Colonic mucosa (tissue), 4 donors: ENCODE results near the gene SPOPL. TPM values are rescaled to one million over a fixed set of nuclear protein-coding genes. Genes with fewer than 3 reads are reported as not detected.
"Not testable (repeated sequence)": the region's sequence is repeated elsewhere in the genome, so short reads cannot be mapped to it uniquely, and the experiment has no call there.

Experiments used
- DNase-seq: peaks from one replicate; pipeline ENCODE4 v3.0.0-alpha.2; 2020
- H3K27ac ChIP-seq: fragments of 200-600 bp; one replicate; pipeline ENCODE4 v1.8.0; 2021
- H3K27me3 ChIP-seq: fragments of 200-600 bp; one replicate; pipeline ENCODE4 v1.8.0; 2021
- H3K36me3 ChIP-seq: fragments of 200-600 bp; one replicate; pipeline ENCODE4 v1.8.0; 2021
- H3K4me1 ChIP-seq: fragments of 200-600 bp; one replicate; pipeline ENCODE4 v1.8.0; 2021; ENCODE audit warnings: mild to moderate bottlenecking
- H3K4me3 ChIP-seq: fragments of 200-600 bp; one replicate; pipeline ENCODE4 v1.8.0; 2021
- H3K9ac ChIP-seq, 2 donors: one replicate each; pipeline ENCODE4 v1.7.0; 2013; ENCODE audit warnings: control low read depth in 2 of 2, low read depth in 2 of 2, low read length in 2 of 2
- H3K9me3 ChIP-seq: fragments of 200-600 bp; one replicate; pipeline ENCODE4 v1.8.0; 2021
- intact Hi-C: fragments of 100-400 bp; cut with DNase I; formaldehyde crosslinking; loops from one replicate; pipeline ENCODE4 v1.14.1; 2022
- total RNA-seq, 2 donors: library from RNA; stranded (reverse); fragmentation: NEBNext Ultra II Directional in 1 of 2; extraction: Animal tissue kit (Norgen Biotek cat#: 25700) in 1 of 2; gene quantifications; one replicate each; pipeline ENCODE4 v1.2.1, GENCODE V29; 2021
- TF ChIP-seq, protein P1 (sequence below): fragments of 200-600 bp; IDR thresholded peaks from one replicate; pipeline ENCODE4 v1.8.0; 2022; ENCODE audit warnings: antibody characterized with exemption, mild to moderate bottlenecking
- donor health status: healthy.
- donor health status: DM: no; HTN: no; CAD: no.
- donor health status: DM: no; HTN: no; CAD: no.

Gene SPOPL
- total RNA-seq, 2 donors from 2014 or later = 23.5 to 38.0 TPM

DNA sequence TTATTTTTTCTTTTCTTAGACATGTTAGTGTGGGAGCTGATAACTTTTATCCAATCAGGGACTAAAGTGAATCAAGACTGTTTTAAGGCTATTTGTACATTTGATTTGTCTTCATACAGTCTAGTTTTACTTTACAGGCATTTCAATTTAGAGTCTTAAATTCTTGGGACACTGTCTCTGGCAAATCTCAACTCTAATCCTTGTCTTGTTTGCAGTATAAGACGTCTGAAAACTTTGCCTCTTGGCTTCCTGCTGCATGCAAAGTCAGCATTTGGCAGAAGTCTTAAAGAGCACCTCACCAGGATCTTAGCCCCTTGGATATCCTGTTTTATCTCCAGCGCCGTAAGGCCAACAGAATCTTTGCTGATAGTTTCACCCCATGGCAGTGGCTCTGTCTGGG, 30.3 kb downstream of the SPOPL start:
- Histone ChIP-seq H3K36me3 (no peaks in the 10 kb centered on the region), H3K9me3 (no peaks in the 10 kb centered on the region), H3K27me3 (no peaks in the 10 kb centered on the region), H3K27ac (no peak overlapping the region), H3K9ac (no peak overlapping the region), H3K4me3 (no peak overlapping the region), H3K4me1 (no peaks in the 10 kb centered on the region)
- intact Hi-C loops = no loop called here
- DNase-seq = no peak
- TF ChIP-seq, protein P1, sequence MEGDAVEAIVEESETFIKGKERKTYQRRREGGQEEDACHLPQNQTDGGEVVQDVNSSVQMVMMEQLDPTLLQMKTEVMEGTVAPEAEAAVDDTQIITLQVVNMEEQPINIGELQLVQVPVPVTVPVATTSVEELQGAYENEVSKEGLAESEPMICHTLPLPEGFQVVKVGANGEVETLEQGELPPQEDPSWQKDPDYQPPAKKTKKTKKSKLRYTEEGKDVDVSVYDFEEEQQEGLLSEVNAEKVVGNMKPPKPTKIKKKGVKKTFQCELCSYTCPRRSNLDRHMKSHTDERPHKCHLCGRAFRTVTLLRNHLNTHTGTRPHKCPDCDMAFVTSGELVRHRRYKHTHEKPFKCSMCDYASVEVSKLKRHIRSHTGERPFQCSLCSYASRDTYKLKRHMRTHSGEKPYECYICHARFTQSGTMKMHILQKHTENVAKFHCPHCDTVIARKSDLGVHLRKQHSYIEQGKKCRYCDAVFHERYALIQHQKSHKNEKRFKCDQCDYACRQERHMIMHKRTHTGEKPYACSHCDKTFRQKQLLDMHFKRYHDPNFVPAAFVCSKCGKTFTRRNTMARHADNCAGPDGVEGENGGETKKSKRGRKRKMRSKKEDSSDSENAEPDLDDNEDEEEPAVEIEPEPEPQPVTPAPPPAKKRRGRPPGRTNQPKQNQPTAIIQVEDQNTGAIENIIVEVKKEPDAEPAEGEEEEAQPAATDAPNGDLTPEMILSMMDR = no peak

DNA sequence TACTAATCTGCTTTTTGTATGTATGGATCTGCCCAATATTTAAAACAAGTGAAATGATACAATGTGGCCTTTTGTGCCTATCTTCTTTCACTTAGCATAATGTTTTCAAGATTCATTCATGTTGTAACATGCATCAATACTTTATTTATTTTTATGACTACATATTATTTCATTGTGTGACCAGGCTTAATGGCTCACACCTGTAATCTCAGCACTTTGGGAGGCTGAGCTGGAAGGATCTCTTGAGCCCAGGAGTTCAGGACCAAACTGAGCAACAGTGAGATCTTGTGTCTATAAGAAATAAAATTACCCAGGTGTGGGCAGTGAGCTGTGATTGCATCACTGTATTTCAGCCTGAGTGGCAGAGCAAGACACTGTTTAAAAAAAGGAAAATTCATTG, 33.2 kb downstream of the SPOPL start:
- DNase-seq = no peak
- H3K27ac ChIP-seq = no peak overlapping the region
- TF ChIP-seq, protein P1 = no peak
- H3K27me3 ChIP-seq = no peaks in the 10 kb centered on the region
- H3K9ac ChIP-seq = no peak overlapping the region
- H3K9me3 ChIP-seq = no peaks in the 10 kb centered on the region
- H3K4me1 ChIP-seq = no peaks in the 10 kb centered on the region
- intact Hi-C loops = no loop called here
- no peaks in the 10 kb centered on the region for H3K36me3 ChIP-seq
- H3K4me3 ChIP-seq = no peak overlapping the region

DNA sequence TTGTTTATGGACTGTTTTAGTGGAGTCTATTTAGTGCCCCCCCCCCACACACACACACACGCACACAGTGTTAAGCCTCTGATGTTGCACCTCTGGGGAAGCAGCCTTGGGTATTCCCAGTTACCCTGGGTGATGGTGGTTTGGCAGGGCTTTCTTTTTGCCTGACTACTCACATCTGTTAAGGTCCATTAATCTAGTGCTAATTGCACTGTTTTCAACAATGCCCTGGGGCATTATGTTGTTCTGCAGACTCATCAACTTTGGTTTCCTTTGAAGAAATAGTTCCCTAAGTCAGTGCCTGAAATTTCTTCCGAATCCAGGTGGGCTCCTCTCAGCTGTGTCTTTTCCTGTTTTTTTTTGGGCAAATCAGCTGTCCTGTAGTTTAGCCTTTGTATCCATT, 34.7 kb downstream of the SPOPL start:
- Histone ChIP-seq H3K27me3 (no peaks in the 10 kb centered on the region), H3K9me3 (no peaks in the 10 kb centered on the region), H3K4me3 (no peak overlapping the region), H3K4me1 (no peaks in the 10 kb centered on the region), H3K27ac (no peak overlapping the region), H3K9ac (no peak overlapping the region), H3K36me3 (no peaks in the 10 kb centered on the region)
- no peak for DNase-seq
- TF ChIP-seq, protein P1 = no peak
- intact Hi-C loops = no loop called here

DNA sequence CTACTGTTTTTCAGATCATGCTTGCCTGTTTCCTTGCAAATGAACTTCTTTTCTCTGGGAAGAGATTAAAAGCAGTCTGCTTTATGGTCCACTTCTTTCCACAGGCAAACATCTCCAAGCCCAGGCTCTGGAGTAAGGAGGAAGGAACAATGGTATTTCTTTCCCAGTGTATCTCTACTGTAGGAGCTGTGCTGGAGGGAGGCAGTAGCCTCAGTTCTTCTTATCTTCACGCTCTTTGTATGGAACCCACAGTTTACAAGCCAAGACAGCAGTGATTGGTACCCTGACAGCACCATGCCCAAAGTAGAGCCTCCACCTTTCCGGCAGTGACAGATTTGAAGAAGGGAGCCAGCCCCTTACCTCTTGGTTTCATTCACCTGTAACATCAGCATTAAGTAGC, 35.2 kb downstream of the SPOPL start:
- Histone ChIP-seq H3K4me1 (no peaks in the 10 kb centered on the region), H3K36me3 (no peaks in the 10 kb centered on the region), H3K27ac (no peak overlapping the region), H3K4me3 (no peak overlapping the region), H3K9ac (no peak overlapping the region), H3K27me3 (no peaks in the 10 kb centered on the region), H3K9me3 (no peaks in the 10 kb centered on the region)
- intact Hi-C loops = no loop called here
- DNase-seq = no peak
- TF ChIP-seq, protein P1 = no peak

DNA sequence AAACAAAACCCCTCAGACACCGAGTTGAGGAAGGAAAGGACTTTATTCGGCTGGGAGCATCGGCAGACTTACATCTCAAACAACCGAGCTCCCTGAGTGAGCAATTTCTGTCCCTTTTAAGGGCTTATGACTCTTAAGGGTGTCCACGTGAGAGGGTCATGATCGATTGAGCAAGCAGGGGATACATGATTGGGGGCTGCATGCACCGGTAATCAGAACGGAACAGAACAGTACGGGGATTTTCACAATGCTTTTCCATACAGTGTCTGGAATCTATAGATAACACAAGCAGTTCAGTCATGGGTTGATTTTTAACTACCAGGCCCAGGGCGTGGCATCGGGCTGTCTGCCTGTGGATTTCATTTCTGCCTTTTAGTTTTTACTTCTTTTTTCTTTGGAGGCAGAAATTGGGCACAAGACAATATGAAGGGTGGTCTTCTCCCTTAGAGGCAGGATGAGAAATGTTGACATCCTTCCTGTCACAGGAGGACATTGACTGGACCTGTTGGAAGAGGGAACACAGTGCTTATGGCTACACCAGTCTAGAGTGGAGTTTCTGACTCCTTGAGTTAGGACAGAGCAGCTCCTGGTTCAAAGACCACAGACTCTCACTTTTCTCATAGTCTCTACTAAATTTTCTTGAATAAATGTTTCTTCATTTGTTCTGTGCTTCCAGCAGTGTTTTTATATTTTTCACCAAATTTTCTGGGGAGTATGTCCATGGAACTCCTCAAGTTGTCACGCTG, 35.8 kb downstream of the SPOPL start:
- Histone ChIP-seq H3K27me3 (no peaks in the 10 kb centered on the region), H3K4me3 (no peak overlapping the region), H3K9ac (no peak overlapping the region), H3K4me1 (no peaks in the 10 kb centered on the region), H3K9me3 (no peaks in the 10 kb centered on the region), H3K27ac (no peak overlapping the region), H3K36me3 (no peaks in the 10 kb centered on the region)
- intact Hi-C loops = no loop called here
- DNase-seq = peak; percentile 49
- TF ChIP-seq, protein P1 = no peak

DNA sequence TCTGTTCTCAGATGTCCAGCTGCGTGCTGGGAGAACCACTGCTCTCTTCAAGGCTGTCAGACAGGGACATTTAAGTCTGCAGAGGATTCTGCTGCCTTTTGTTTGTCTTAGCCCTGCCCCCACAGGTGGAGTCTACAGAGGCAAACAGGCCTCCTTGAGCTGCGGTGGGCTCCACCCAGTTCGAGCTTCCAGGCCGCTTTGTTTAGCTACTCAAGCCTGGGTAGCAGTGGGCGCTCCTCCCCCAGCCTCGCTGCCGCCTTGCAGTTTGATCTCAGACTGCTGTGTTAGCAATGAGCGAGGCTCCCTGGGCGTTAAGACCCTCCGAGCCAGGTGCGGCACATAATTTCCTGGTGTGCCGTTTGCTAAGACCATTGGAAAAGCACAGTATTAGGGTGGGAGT, 42.6 kb downstream of the SPOPL start:
- H3K9me3 ChIP-seq, H3K4me1 ChIP-seq, intact Hi-C loops, H3K36me3 ChIP-seq, H3K4me3 ChIP-seq, H3K9ac ChIP-seq, H3K27me3 ChIP-seq, H3K27ac ChIP-seq, DNase-seq: not testable (repeated sequence)
